NT2/D1 (cell line): ENCODE data around the gene EIF2AK3.

Experiments used
- SUZ12 ChIP-seq: IDR thresholded peaks from 2 replicates; pipeline ENCODE4 v1.6.1; 2011; ENCODE audit not compliant: insufficient read length, insufficient read depth; ENCODE audit errors: extremely low read depth
- ZNF274 ChIP-seq: IDR thresholded peaks from 2 replicates; pipeline ENCODE4 v1.6.1; 2011; ENCODE audit warnings: mild to moderate bottlenecking, low read depth, low read length

- TF ChIP-seq ZNF274 (no peak), SUZ12 (no peak)
Measured at GRCh38 chr2:88658881-88659537, 31.7 kb upstream of the EIF2AK3 start.
